ENCODE results near the gene ATG5.
"Not testable (repeated sequence)": the region's sequence is repeated elsewhere in the genome, so short reads cannot be mapped to it uniquely, and the experiment has no call there.

The ATG5 gene

DNA sequence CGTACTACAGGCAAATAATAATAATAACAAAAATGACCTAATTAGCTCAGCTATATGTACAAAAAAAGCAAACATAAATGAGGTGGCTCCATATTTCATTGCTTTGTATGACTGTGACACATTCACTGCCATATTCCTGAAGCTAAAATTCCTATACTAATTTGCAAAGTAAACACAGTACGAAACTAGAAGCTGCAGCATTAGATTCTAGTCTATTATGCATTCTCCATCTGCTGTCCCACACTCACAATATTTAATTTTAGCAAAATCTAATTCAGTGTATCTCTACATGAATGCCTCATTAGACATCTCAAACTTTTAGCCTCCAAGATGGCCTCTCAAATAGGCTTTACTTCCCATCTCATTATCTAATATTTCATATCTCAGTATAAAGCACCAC is 55.1 kb downstream of the ATG5 start:
- Histone ChIP-seq H4K12ac (ENCODE audit: low read depth, low read length) (no peak overlapping the region), H2BK120ac (ENCODE audit: insufficient read depth, low read length, poor library complexity) (no peak overlapping the region), H3K4ac (ENCODE audit: low read depth, low read length) (no peak overlapping the region), H3K9me3 (ENCODE audit: insufficient read depth, low read depth, low read length) (no peaks in the 10 kb centered on the region), H3K14ac (ENCODE audit: low read length) (no peak overlapping the region), H3K18ac (ENCODE audit: low read length) (no peak overlapping the region), H3K4me3 (ENCODE audit: low read depth, low read length) (no peak overlapping the region), H3K36me3 (ENCODE audit: control insufficient read depth in 1 of 2, insufficient read depth in 2 of 2, low read length in 2 of 2) (peaks cover 1 to 2% of the 10 kb centered on the region in 2 experiments), H2AK5ac (ENCODE audit: low read length) (no peak overlapping the region), H3K79me1 (ENCODE audit: low read length) (no peaks in the 10 kb centered on the region), H3K79me2 (ENCODE audit: control insufficient read depth, insufficient read depth, low read length, poor library complexity) (no peaks in the 10 kb centered on the region), H2BK5ac (ENCODE audit: low read depth, low read length, poor library complexity) (no peak overlapping the region), H2BK12ac (ENCODE audit: low read length) (no peak overlapping the region), H3K27me3 (ENCODE audit: insufficient read depth, low read length) (no peaks in the 10 kb centered on the region), H3K4me2 (ENCODE audit: low read length) (no peak overlapping the region), H4K91ac (ENCODE audit: low read depth, low read length) (no peak overlapping the region), H3K27ac (ENCODE audit: low read depth, low read length) (no peak overlapping the region), H4K8ac (ENCODE audit: low read depth, low read length) (no peak overlapping the region), H3K9ac (ENCODE audit: low read length) (no peak overlapping the region), H3K23ac (ENCODE audit: low read length) (no peak overlapping the region), H3K4me1 (ENCODE audit: control insufficient read depth in 1 of 2, insufficient read depth in 2 of 2, low read length in 2 of 2) (no peaks in the 10 kb centered on the region), H2AFZ (ENCODE audit: insufficient read depth, low read length, poor library complexity) (no peak overlapping the region)
- no CpG with 5 or more reads among the region's 2 CpGs for WGBS (ENCODE audit: extremely low coverage, insufficient coverage, insufficient read length)
- DNase-seq, result no peak

DNA sequence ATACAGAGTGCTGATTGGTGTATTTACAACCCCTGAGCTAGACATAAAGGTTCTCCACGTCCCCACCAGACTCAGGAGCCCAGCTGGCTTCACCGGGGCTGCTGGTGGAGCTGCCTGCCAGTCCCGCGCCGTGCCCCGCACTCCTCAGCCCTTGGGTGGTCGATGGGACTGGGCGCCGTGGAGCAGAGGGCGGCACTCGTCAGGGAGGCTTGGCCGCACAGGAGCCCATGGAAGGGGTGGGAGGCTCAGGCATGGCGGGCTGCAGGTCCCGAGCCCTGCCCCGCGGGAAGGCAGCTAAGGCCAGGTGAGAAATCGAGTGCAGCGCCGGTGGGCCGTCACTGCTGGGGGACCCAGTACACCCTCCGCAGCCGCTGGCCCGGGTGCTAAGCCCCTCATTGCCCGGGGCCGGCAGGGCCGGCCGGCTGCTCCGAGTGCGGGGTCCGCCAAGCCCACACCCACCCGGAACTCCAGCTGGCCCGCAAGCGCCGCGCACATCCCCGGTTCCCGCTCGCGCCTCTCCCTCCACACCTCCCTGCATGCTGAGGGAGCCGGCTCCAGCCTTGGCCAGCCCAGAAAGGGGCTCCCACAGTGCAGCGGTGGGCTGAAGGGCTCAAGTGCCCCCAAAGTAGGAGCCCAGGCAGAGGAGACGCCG is 56.2 kb downstream of the ATG5 start:
- H3K27me3 ChIP-seq (ENCODE audit: insufficient read depth, low read length); H3K9me3 ChIP-seq (ENCODE audit: insufficient read depth, low read depth, low read length); H3K14ac ChIP-seq (ENCODE audit: low read length); H3K23ac ChIP-seq (ENCODE audit: low read length); H2BK5ac ChIP-seq (ENCODE audit: low read depth, low read length, poor library complexity); H3K36me3 ChIP-seq (ENCODE audit: control insufficient read depth in 1 of 2, insufficient read depth in 2 of 2, low read length in 2 of 2); H3K9ac ChIP-seq (ENCODE audit: low read length); H3K18ac ChIP-seq (ENCODE audit: low read length); H4K8ac ChIP-seq (ENCODE audit: low read depth, low read length); H2AK5ac ChIP-seq (ENCODE audit: low read length); H3K4ac ChIP-seq (ENCODE audit: low read depth, low read length); H2AFZ ChIP-seq (ENCODE audit: insufficient read depth, low read length, poor library complexity); H4K91ac ChIP-seq (ENCODE audit: low read depth, low read length); H2BK120ac ChIP-seq (ENCODE audit: insufficient read depth, low read length, poor library complexity); H3K79me1 ChIP-seq (ENCODE audit: low read length); H2BK12ac ChIP-seq (ENCODE audit: low read length); H3K4me1 ChIP-seq (ENCODE audit: control insufficient read depth in 1 of 2, insufficient read depth in 2 of 2, low read length in 2 of 2); H3K4me3 ChIP-seq (ENCODE audit: low read depth, low read length); H3K4me2 ChIP-seq (ENCODE audit: low read length); DNase-seq; H3K27ac ChIP-seq (ENCODE audit: low read depth, low read length); H3K79me2 ChIP-seq (ENCODE audit: control insufficient read depth, insufficient read depth, low read length, poor library complexity); H4K12ac ChIP-seq (ENCODE audit: low read depth, low read length): not testable (repeated sequence)
- WGBS (ENCODE audit: extremely low coverage, insufficient coverage, insufficient read length), result no CpG with 5 or more reads among the region's 43 CpGs

- not testable (repeated sequence) for H2BK5ac ChIP-seq (ENCODE audit: low read depth, low read length, poor library complexity); H3K79me2 ChIP-seq (ENCODE audit: control insufficient read depth, insufficient read depth, low read length, poor library complexity); H2AK5ac ChIP-seq (ENCODE audit: low read length); H4K91ac ChIP-seq (ENCODE audit: low read depth, low read length); H2BK12ac ChIP-seq (ENCODE audit: low read length); H3K9me3 ChIP-seq (ENCODE audit: insufficient read depth, low read depth, low read length); H2BK120ac ChIP-seq (ENCODE audit: insufficient read depth, low read length, poor library complexity); H4K12ac ChIP-seq (ENCODE audit: low read depth, low read length); H3K27ac ChIP-seq (ENCODE audit: low read depth, low read length); H3K27me3 ChIP-seq (ENCODE audit: insufficient read depth, low read length); H3K79me1 ChIP-seq (ENCODE audit: low read length); H2AFZ ChIP-seq (ENCODE audit: insufficient read depth, low read length, poor library complexity); H3K14ac ChIP-seq (ENCODE audit: low read length); H3K4me2 ChIP-seq (ENCODE audit: low read length); H3K9ac ChIP-seq (ENCODE audit: low read length); DNase-seq; H3K4ac ChIP-seq (ENCODE audit: low read depth, low read length); H3K4me1 ChIP-seq (ENCODE audit: control insufficient read depth in 1 of 2, insufficient read depth in 2 of 2, low read length in 2 of 2); H3K36me3 ChIP-seq (ENCODE audit: control insufficient read depth in 1 of 2, insufficient read depth in 2 of 2, low read length in 2 of 2); H4K8ac ChIP-seq (ENCODE audit: low read depth, low read length); H3K18ac ChIP-seq (ENCODE audit: low read length); H3K23ac ChIP-seq (ENCODE audit: low read length); H3K4me3 ChIP-seq (ENCODE audit: low read depth, low read length)
- WGBS (ENCODE audit: extremely low coverage, insufficient coverage, insufficient read length), result no CpG with 5 or more reads among the region's 4 CpGs
Measured at GRCh38 chr6:106268500-106268899, 57.1 kb downstream of the ATG5 start.

DNA sequence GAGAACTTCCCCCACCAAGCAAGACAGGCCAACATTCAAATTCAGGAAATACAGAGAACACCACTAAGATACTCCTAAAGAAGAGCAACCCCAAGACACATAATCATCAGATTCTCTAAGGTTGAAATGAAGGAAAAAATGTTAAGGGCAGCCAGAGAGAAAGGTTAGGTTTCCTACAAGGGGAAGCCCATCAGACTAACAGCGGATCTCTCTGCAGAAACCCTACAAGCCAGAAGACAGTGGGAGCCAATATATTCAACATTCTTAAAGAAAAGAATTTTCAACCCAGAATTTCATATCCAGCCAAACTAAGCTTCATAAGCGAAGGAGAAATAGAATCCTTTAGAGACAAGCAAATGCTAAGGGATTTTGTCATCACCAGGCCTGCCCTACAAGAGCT is 61.1 kb downstream of the ATG5 start:
- H3K79me1 ChIP-seq (ENCODE audit: low read length); H2AFZ ChIP-seq (ENCODE audit: insufficient read depth, low read length, poor library complexity); H3K79me2 ChIP-seq (ENCODE audit: control insufficient read depth, insufficient read depth, low read length, poor library complexity); H3K27ac ChIP-seq (ENCODE audit: low read depth, low read length); H4K12ac ChIP-seq (ENCODE audit: low read depth, low read length); H3K4me2 ChIP-seq (ENCODE audit: low read length); H4K8ac ChIP-seq (ENCODE audit: low read depth, low read length); DNase-seq; H2BK12ac ChIP-seq (ENCODE audit: low read length); H3K9me3 ChIP-seq (ENCODE audit: insufficient read depth, low read depth, low read length); H3K4me1 ChIP-seq (ENCODE audit: control insufficient read depth in 1 of 2, insufficient read depth in 2 of 2, low read length in 2 of 2); H2BK120ac ChIP-seq (ENCODE audit: insufficient read depth, low read length, poor library complexity); H3K4me3 ChIP-seq (ENCODE audit: low read depth, low read length); H4K91ac ChIP-seq (ENCODE audit: low read depth, low read length); H2BK5ac ChIP-seq (ENCODE audit: low read depth, low read length, poor library complexity); H3K18ac ChIP-seq (ENCODE audit: low read length); H3K23ac ChIP-seq (ENCODE audit: low read length); H3K14ac ChIP-seq (ENCODE audit: low read length); H3K4ac ChIP-seq (ENCODE audit: low read depth, low read length); H3K36me3 ChIP-seq (ENCODE audit: control insufficient read depth in 1 of 2, insufficient read depth in 2 of 2, low read length in 2 of 2); H2AK5ac ChIP-seq (ENCODE audit: low read length); H3K9ac ChIP-seq (ENCODE audit: low read length); H3K27me3 ChIP-seq (ENCODE audit: insufficient read depth, low read length): not testable (repeated sequence)
- no CpG with 5 or more reads among the region's 2 CpGs for WGBS (ENCODE audit: extremely low coverage, insufficient coverage, insufficient read length)

All from trophoblast cell (in vitro differentiated cells and primary cell).